K562 (cell line): Measurements from ENCODE around the gene POGZ. TPM values are rescaled to one million over a fixed set of nuclear protein-coding genes. Genes with fewer than 3 reads are reported as not detected.

Experiments
- ADNP ChIP-seq: fragments of 200-800 bp; sonication (Bioruptor generic); IDR thresholded peaks from 2 replicates; pipeline ENCODE4 v1.6.1; 2016; ENCODE audit warnings: missing genetic modification characterization, missing compliant biosample characterization
- JUND ChIP-seq, 2 experiments: IDR thresholded peaks; 2 replicates in 1 of 2; 3 replicates in 1 of 2; pipeline ENCODE4 v1.6.1; 2011; ENCODE audit warnings: borderline replicate concordance in 2 of 2, low read depth in 2 of 2, low read length in 2 of 2, improper control_type of control experiment in 1 of 2, missing biosample characterization in 1 of 2, missing genetic modification characterization in 1 of 2, missing genetic modification reagents in 1 of 2
- MCM5 ChIP-seq: fragments of 450-650 bp; IDR thresholded peaks from 2 replicates; pipeline ENCODE4 v1.6.1; 2016; ENCODE audit warnings: low read depth
- SMAD4 ChIP-seq: fragments of 250-450 bp; sonication (Bioruptor Pico); conservative IDR thresholded peaks from 2 replicates; pipeline ENCODE4 v1.8.0; 2021; ENCODE audit warnings: inconsistent platforms, mild to moderate bottlenecking, moderate library complexity
- SRSF3 ChIP-seq: fragments of 200-400 bp; formaldehyde crosslinking; IDR thresholded peaks from 2 replicates; pipeline ENCODE4 v1.6.1; 2016; ENCODE audit warnings: mild to moderate bottlenecking, low read length, moderate library complexity; ENCODE audit not compliant: insufficient read depth
- TGIF2 ChIP-seq: sonication (generic); formaldehyde crosslinking; IDR thresholded peaks from 2 replicates; pipeline ENCODE4 v1.8.1; 2022; ENCODE audit warnings: mild to moderate bottlenecking, missing genetic modification reagents, moderate library complexity
- THRAP3 ChIP-seq: fragments of 450-650 bp; IDR thresholded peaks from 2 replicates; pipeline ENCODE4 v1.6.1; 2016; ENCODE audit warnings: mild to moderate bottlenecking, inconsistent platforms, borderline replicate concordance
- ZBED1 ChIP-seq: IDR thresholded peaks from 2 replicates; pipeline ENCODE4 v1.6.1; 2014
- ZFP30 ChIP-seq: fragments of 250-450 bp; sonication (Bioruptor Pico); IDR thresholded peaks from 2 replicates; pipeline ENCODE4 v1.8.0; 2022; ENCODE audit warnings: moderate library complexity, mild to moderate bottlenecking, inconsistent platforms, borderline replicate concordance
- ZNF146 ChIP-seq: IDR thresholded peaks from one replicate; pipeline ENCODE4 v1.6.1; 2018; ENCODE audit warnings: missing compliant biosample characterization; ENCODE audit not compliant: unreplicated experiment
- polyA plus RNA-seq, 8 experiments: library from polyadenylated mRNA; depleted of rRNA in 4 of 8; stranded (reverse) in 5 of 8; unstranded in 3 of 8; fragments of >200 nt; fragmentation: Nextera tagmentation in 2 of 8; fragmentation: Illumina TruSeq in 1 of 8; extraction: Ambion mirVana in 2 of 8; extraction: Trizol in 1 of 8; gene quantifications; 2 replicates each; pipeline versions ENCODE4 v1.2.1 to v1.2.3, GENCODE V29; 2011 to 2014; ENCODE audit warnings: inconsistent platforms in 1 of 8, missing spikeins in 1 of 8
- total RNA-seq, 7 experiments: library from RNA; depleted of rRNA in 6 of 7; stranded (reverse); fragments of >200 nt in 6 of 7; fragmentation: Illumina TruSeq in 2 of 7; extraction: Trizol in 2 of 7; gene quantifications; 2 replicates each; pipeline versions ENCODE4 v1.2.1 to v1.2.3, GENCODE V29; 2011 to 2021; ENCODE audit warnings: low replicate concordance in 1 of 7
- TF ChIP-seq, protein P1 (sequence below): sonication (generic); formaldehyde crosslinking; IDR thresholded peaks from 2 replicates; pipeline ENCODE4 v1.8.0; 2022; ENCODE audit warnings: mild to moderate bottlenecking, missing genetic modification reagents, borderline replicate concordance

The POGZ gene
- total and polyA plus RNA-seq, 9 of the 15 experiments (the other 6 are each of a cell fraction or from before 2014, with no cell fraction given), result 9.4 to 40.6 (median 21.6) TPM

DNA sequence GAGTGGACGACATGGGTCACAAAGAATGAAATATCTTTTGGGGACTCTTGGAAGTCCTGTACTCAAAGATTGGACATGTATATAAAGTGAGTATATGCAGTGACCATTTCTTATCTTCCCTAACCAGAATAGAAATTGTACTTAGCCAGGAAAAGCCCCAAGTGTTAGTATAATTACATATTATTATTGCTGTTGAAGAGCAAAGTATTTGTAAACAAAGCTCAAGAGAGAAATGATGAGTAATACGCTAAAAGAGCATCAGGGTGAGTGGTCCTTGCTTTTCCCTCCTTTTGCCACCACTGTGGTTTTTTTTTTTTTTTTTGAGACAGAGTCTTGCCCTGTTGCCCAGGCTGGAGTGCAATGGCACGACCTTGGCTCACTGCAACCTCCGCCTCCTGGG lies 45.5 kb upstream of the POGZ start (continued):
- TF ChIP-seq, protein P1, sequence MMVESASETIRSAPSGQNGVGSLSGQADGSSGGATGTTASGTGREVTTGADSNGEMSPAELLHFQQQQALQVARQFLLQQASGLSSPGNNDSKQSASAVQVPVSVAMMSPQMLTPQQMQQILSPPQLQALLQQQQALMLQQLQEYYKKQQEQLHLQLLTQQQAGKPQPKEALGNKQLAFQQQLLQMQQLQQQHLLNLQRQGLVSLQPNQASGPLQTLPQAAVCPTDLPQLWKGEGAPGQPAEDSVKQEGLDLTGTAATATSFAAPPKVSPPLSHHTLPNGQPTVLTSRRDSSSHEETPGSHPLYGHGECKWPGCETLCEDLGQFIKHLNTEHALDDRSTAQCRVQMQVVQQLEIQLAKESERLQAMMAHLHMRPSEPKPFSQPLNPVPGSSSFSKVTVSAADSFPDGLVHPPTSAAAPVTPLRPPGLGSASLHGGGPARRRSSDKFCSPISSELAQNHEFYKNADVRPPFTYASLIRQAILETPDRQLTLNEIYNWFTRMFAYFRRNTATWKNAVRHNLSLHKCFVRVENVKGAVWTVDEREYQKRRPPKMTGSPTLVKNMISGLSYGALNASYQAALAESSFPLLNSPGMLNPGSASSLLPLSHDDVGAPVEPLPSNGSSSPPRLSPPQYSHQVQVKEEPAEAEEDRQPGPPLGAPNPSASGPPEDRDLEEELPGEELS, result no peak
- TF ChIP-seq SMAD4, result no peak
- TF ChIP-seq SRSF3, result no peak
- no peak for TF ChIP-seq THRAP3
- no peak for TF ChIP-seq ZFP30 (CRISPR knock-in tag)
- no peak for TF ChIP-seq ZBED1
- no peak for TF ChIP-seq ZNF146 (CRISPR knock-in tag)
- no peak for TF ChIP-seq TGIF2 (CRISPR knock-in tag)
- TF ChIP-seq MCM5, result no peak
- TF ChIP-seq ADNP (tag), result no peak
- no peak for TF ChIP-seq JUND (IDR thresholded peaks at IDR 0.05; ENCODE audit: borderline replicate concordance, low read depth, low read length)
- TF ChIP-seq JUND (tag; IDR thresholded peaks at IDR 0.05; ENCODE audit: borderline replicate concordance, low read depth, low read length), result no peak
- TF ChIP-seq, all 486 proteins: peak for 0
